Osteocyte (in vitro differentiated cells): ENCODE results near the gene IFT27. TPM values are rescaled to one million over a fixed set of nuclear protein-coding genes. Genes with fewer than 3 reads are reported as not detected.

ENCODE experiments used
- DNase-seq: peaks from one replicate; pipeline ENCODE4 v3.0.0; 2021; ENCODE audit warnings: mixed read lengths; ENCODE audit not compliant: unreplicated experiment; ENCODE audit errors: extremely low spot score
- H3K27ac Mint-ChIP-seq: one replicate; pipeline ENCODE4 v1.8.0; 2021; ENCODE audit warnings: mild to moderate bottlenecking, mixed read lengths; ENCODE audit not compliant: unreplicated experiment
- H3K27me3 Mint-ChIP-seq: one replicate; pipeline ENCODE4 v1.8.0; 2021; ENCODE audit warnings: mixed read lengths; ENCODE audit not compliant: unreplicated experiment
- H3K36me3 Mint-ChIP-seq: one replicate; pipeline ENCODE4 v1.8.0; 2021; ENCODE audit warnings: mixed read lengths; ENCODE audit not compliant: unreplicated experiment
- H3K4me1 Mint-ChIP-seq: one replicate; pipeline ENCODE4 v1.8.0; 2021; ENCODE audit warnings: mixed read lengths; ENCODE audit not compliant: unreplicated experiment
- H3K4me3 Mint-ChIP-seq: one replicate; pipeline ENCODE4 v1.8.0; 2021; ENCODE audit warnings: mild to moderate bottlenecking, moderate library complexity, mixed read lengths; ENCODE audit not compliant: unreplicated experiment
- H3K9me3 Mint-ChIP-seq: one replicate; pipeline ENCODE4 v1.8.0; 2021; ENCODE audit warnings: mixed read lengths; ENCODE audit not compliant: unreplicated experiment
- CTCF ChIP-seq: fragments of 200-600 bp; sonication (generic); IDR thresholded peaks from 2 replicates; pipeline ENCODE4 v1.5.0; 2021; ENCODE audit warnings: antibody characterized with exemption, mild to moderate bottlenecking, moderate library complexity
- total RNA-seq: library from RNA; stranded (reverse); gene quantifications from 2 replicates; pipeline ENCODE4 v1.2.1, GENCODE V29; 2021

Gene IFT27
- total RNA-seq, 1 donor from 2014 or later: 36.9 TPM

DNA sequence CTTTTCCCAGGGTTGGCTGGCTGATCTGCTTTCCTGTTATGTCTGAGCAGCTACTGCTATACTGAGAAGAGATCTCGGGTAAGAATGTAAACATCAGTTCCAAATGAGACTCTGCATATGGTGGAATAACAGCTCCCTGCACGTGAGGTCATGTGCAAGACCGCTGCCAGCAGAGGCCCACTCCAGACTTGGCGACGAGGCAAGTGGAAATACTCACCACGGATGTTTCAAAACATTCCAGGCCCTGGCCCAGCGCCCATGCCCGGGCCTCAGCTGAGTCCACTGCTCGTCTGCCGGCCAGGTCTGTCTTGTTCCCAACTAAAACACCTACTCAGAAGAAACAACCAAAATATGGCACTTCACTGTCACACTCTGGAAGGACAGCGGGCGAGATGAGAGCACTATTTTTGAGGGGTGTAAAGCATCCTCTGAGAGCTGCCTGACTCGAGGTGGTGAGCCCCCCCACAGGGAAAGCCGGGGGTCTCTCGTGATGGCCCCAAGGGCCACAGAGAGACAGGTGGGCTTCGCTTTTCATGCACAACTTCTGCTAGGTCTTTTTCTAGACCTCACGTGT is 13.1 kb downstream of the IFT27 start:
- Mint-ChIP-seq H3K27me3 (no peaks in the 10 kb centered on the region), H3K4me1 (no peaks in the 10 kb centered on the region), H3K27ac (no peak overlapping the region), H3K4me3 (no peak overlapping the region), H3K9me3 (no peaks in the 10 kb centered on the region), H3K36me3 (peaks cover 3% of the 10 kb centered on the region)
- TF ChIP-seq CTCF: no peak
- DNase-seq: peak; percentile 78

DNA sequence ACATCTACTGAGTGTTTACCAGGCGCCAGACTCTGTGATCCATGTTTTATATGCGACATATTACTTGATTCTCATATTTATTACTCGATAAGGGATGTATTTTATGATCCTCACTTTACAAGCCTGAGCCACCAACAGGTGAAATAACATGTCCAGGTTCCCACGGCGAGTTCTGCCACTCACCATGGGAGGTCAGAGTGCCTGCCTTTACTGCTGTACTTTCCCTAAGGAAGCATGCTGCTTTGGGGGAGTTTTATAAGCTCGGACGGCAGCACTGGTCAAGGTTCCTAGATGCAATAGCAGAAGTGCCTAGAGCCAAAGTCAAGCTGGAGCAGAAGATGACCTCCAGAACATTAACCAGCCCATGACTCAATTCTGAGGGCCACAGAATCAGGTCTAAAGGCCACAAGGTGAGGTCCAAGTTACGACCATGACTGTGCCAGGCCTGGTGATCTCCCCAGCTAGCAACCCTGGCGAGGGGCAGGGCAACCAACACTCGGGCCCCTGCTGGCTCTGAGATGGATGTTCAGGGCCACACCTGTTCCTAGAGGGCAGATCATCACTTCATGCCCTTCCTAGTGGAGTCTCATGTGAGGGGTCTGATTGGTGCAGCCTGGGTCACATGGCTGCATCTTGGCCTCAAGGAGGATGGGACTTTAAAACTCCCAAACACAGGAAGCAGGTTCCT is 14.2 kb downstream of the IFT27 start:
- H3K27ac Mint-ChIP-seq: no peak overlapping the region
- DNase-seq: peak; percentile 65
- no peaks in the 10 kb centered on the region for H3K9me3 Mint-ChIP-seq
- H3K36me3 Mint-ChIP-seq: peaks cover 1% of the 10 kb centered on the region
- no peak overlapping the region for H3K4me3 Mint-ChIP-seq
- H3K4me1 Mint-ChIP-seq: no peaks in the 10 kb centered on the region
- H3K27me3 Mint-ChIP-seq: no peaks in the 10 kb centered on the region
- TF ChIP-seq CTCF: no peak

- H3K36me3 Mint-ChIP-seq: no peaks in the 10 kb centered on the region
- DNase-seq: peak; percentile 51
- no peak overlapping the region for H3K27ac Mint-ChIP-seq
- no peak for TF ChIP-seq CTCF
- H3K27me3 Mint-ChIP-seq: no peaks in the 10 kb centered on the region
- no peaks in the 10 kb centered on the region for H3K9me3 Mint-ChIP-seq
- no peaks in the 10 kb centered on the region for H3K4me1 Mint-ChIP-seq
- no peak overlapping the region for H3K4me3 Mint-ChIP-seq
These were observed 15.1 kb downstream of the IFT27 start for GRCh38 chr22:36760786-36761185.

GRCh38 chr22:36759481-36760159 is 16.3 kb downstream of the IFT27 start:
- Mint-ChIP-seq H3K4me1 (no peaks in the 10 kb centered on the region), H3K36me3 (no peaks in the 10 kb centered on the region), H3K27me3 (peaks cover 5% of the 10 kb centered on the region), H3K27ac (no peak overlapping the region), H3K4me3 (no peak overlapping the region), H3K9me3 (no peaks in the 10 kb centered on the region)
- TF ChIP-seq CTCF: no peak
- peak; percentile 65 for DNase-seq

- Mint-ChIP-seq H3K36me3 (no peaks in the 10 kb centered on the region), H3K4me1 (no peaks in the 10 kb centered on the region), H3K9me3 (no peaks in the 10 kb centered on the region), H3K27ac (no peak overlapping the region), H3K4me3 (no peak overlapping the region), H3K27me3 (peaks cover 5% of the 10 kb centered on the region)
- DNase-seq: peak; percentile 83
- no peak for TF ChIP-seq CTCF
These were observed 17.1 kb downstream of the IFT27 start for GRCh38 chr22:36758792-36759271.
